Stimulated activated CD4-positive, alpha-beta T cell treated with anti-CD3 and anti-CD28 coated beads, Interleukin-2, amount 100 ng/mL, for 4 hours (primary cell): ENCODE results near the gene MTHFD1L.
"Not testable (repeated sequence)": the region's sequence is repeated elsewhere in the genome, so short reads cannot be mapped to it uniquely, and the experiment has no call there.

Experiments used
- DNase-seq: peaks from one replicate; pipeline ENCODE4 v3.0.0-alpha.2; 2020; ENCODE audit warnings: low read depth

The MTHFD1L gene

DNA sequence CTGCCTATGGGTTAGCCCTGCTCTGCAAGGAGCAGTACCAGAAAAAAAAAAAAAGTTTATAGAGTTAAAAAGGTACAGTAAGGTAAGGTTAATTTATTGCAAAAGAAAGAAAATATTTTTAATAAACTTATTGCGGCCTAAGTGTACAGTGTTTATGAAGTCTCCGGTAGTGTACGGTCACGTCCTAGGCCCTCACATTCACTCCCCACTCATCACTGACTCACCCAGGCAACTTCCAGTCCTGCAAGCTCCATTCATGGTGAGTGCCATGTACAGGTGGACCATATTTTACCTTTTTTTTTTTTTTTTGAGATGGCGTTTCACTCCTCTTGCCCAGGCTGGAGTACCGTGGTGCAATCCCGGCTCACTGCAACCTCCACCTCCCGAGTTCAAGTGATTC, 258.1 kb downstream of the MTHFD1L start:
- not testable (repeated sequence) for DNase-seq

DNA sequence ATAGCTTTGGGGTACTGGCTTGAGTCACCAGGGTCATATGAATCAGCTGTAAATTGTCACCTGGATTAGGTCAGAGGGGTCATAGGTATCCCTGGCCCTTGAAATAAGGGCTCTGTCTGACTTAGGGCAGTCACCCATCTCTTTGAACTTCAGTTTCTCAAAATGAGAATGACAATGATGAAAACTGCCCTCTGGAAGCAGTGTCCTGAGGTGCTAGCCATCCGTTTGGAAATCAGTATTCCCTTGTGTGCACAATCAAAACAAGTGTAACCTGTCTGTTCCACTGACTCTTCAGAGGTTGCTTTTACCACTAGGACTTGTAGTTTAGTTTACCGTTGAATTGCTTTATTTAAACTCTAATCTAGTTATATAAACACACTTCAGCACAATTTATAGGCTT, 259.7 kb downstream of the MTHFD1L start:
- DNase-seq: not testable (repeated sequence)

DNA sequence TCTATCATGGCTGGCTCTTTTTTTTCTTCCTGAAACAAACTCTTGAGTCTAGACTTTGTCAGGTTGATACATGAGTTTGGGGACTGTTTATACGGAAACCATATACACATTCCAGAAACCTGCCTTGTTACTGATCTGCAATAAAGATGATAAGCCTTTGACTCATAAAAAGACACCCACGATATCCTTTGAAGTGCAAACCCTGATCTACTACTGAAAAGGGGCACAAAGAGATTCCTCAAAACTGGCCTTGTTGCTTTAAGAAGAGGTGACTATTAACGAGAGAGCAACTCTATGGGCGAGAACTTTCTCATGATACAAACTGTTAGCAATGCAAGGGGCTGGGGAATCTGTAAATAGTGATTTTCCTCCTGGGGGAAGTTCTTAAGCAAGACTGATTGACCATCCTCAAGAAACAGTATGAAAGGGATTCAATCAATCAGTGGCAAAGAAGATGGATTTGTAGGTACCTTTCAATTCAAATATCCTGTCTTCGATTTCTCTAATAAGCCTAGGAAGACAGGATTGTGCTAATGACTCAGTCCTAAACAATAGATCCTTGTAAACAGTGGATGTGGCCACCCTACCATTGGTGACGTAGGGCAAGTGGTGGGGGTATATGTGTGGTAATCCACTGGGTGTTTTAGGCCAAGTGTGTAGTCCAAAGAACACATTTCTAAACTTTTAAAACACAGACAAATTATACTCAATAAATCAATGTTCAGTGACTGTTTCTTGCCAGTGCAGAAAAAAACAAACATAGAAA, 260.3 kb downstream of the MTHFD1L start:
- not testable (repeated sequence) for DNase-seq

DNA sequence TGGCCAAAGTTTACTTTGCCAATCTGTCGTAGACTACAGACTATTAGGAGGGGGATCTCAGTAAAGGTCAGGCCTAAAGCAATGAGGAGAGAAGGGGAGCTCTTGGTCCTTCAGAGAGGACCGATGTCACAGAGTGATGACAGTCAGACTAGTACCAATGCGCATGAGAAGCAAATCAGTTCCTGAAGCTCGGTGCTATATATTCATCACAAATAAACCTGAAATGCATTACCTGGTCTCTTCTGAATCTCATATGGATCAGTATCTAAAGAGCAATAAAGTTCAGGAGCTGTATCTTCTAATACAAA, 260.9 kb downstream of the MTHFD1L start:
- not testable (repeated sequence) for DNase-seq

DNA sequence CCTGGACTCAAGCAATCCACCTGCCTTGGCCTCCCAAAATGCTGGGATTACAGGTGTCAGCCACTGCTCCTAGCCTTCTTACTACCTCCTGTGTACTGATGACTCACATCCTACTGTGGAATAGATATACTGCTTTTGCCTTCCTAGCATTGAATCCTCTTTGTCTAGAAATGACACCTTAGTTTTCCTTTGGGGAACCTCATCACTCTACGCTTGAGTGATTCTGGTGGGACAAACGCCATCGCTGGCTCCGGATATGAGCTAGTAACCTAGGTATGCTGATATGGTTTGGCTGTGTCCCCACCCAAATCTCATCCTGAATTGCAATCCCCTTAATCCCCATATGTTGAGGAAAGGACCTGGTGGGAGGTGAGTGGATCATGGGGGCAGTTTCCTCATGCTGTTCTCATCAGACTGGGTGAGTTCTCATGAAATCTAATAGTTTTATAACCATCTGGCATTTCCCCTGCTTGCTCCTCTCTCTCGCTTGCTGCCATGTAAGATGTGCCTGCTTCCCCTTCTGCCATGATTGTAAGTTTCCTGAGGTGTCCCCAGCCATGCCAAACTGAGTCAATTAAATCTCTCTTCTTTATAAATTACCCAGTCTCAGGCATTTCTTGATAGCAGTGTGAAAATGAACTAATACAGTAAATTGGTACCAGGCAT, 261.8 kb downstream of the MTHFD1L start:
- DNase-seq: not testable (repeated sequence)

- no peak for DNase-seq
Observed at GRCh38 chr6:151128763-151129370, 263.4 kb downstream of the MTHFD1L start.

DNA sequence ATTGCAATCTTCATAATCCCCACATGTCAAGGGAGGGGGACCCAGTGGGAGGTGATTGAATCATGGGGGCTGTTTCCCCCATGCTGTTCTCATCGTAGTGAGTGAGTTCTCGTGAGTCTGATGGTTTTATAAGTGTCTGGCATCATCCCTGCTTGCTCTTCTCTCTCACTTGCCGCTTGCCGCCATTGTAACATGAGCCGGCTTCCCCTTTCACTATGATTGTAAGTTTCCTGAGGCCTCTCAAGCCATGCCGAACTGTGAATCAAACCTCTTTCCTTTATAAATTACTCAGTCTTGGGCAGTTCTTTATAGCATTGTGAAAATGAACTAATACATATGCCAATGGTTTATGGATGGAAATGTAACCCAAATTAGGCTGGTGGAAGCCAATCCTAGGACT, 264.8 kb downstream of the MTHFD1L start:
- no peak for DNase-seq

- DNase-seq: no peak
Observed at GRCh38 chr6:151131324-151132007, 266.0 kb downstream of the MTHFD1L start.

DNA sequence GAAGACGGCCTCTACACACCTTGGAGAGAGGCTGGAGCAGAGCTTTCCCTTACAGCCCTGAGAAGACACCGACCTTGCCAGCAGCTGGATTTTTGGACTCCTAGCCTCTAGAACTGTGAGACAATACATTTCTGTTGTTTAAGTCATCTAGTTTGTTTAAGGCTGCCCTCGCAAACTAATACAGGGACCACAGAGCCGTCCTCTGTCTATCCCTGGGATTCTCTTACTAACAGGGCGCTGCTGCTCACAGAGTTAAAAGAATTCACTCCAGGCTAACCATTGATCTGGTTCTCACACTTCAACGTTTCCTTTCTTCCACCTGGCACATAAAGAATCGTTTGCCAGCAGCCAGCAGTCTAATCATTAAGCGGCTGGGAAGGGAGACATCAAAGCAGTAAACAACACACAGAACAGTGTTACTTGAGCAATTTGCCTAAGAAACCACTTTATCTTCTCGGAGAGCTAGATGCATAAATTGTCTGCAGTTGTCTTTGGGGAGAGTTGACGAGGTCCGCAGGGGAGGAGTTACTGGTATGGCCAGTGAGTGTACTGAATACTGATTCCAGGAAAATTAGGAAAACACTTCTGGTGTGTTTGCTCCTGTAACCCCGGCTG, 270.7 kb downstream of the MTHFD1L start:
- DNase-seq: no peak

DNA sequence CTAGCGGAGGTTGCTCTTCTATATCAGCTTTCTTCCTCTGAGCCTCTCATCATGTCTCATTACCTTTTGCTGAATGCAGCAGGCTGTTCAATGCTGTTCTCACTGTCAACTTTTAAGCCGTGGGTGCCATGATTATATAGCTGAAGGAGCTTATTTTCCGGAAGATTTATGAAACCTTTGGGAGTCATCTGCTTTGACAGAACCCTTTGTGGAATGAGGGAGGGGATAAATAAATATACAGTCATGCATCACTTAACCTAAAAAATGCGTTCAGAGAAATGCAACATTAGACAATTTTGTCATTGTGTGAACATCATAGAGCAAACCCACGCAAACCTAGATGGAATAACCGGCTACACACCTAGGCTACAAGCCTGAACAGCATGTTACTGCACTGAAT, 272.0 kb downstream of the MTHFD1L start:
- no peak for DNase-seq

DNA sequence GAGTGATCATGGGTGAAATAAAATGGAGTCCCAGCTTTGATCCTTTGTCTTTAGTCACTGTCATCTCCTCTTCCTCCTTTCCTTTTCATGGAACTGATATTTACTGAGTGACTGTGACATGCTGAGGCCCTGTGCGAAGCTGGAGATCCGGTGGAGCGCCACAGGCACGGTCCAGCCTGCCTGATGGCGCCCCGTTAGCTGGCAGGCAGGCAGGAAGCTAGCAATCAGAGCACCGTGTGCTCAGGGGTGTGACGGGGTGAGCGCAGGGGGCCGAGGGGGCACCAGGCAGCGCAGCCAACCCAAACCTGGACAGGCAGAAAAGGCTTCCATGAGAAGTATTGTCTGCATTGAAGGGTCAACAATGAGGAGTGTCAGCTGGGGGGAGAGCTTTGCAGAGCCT, 274.0 kb downstream of the MTHFD1L start:
- no peak for DNase-seq

DNA sequence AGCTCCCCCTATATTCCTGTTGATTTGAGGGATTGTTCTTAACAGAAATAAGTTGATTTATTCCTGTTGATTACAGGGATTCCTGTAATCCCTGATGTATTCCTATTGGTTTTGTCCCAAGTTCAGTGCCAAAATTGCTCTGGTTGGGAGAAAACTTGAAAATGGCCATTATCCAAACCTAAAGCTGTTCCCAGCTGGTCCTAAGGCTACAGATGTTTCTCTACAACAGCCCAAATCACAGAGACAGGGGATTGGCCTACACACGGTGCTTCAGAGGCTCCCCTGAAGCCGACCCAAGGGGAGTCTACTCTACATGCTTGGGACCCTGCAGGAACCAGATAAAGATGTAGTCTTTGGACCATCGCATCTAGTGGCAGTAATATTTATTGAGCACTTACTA, 275.3 kb downstream of the MTHFD1L start:
- DNase-seq: no peak

GRCh38 chr6:151141685-151142084, 276.2 kb downstream of the MTHFD1L start:
- DNase-seq: no peak

DNA sequence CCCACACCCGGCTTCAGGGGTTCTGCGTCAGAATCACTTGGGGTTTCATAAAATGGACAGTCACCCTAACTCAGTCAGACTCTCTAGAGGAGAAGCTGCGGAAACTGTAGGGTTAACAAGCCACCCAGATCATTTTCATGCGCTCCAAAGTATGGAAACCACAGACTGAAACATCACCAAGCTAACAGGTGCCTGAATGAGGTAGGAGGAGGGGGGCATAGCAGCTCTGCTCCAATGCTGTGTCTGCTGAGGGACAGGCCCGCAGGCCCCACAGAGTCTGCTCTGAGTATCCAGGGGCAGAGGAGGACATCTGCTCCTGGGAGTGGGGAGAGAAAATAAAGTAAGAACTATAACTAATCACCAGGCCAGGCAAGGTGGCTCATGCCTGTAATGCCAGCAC, 277.2 kb downstream of the MTHFD1L start:
- DNase-seq: no peak

DNA sequence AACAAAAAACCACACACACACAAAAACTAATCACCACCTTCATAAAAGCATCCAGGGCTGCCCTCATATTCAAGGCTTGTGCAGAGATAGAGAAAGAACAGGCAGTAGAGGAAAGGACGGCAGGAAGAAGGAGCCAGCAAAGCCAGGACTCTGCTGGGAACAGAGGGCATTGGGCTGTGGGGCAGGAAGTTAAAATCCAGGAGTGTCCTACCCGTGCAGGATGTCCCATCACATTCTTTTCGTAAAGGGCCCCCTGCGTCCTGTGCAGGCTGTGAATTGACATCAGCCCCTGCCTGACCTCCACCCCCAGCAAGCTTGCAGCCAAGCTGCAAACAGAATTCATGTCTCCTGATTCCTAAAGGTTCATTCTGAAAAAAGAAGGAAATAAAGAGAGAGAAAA, 277.8 kb downstream of the MTHFD1L start:
- no peak for DNase-seq

- DNase-seq: no peak
Observed at GRCh38 chr6:151143806-151144205, 278.3 kb downstream of the MTHFD1L start.

- DNase-seq: no peak
Observed at GRCh38 chr6:151147118-151147832, 281.8 kb downstream of the MTHFD1L start.

DNA sequence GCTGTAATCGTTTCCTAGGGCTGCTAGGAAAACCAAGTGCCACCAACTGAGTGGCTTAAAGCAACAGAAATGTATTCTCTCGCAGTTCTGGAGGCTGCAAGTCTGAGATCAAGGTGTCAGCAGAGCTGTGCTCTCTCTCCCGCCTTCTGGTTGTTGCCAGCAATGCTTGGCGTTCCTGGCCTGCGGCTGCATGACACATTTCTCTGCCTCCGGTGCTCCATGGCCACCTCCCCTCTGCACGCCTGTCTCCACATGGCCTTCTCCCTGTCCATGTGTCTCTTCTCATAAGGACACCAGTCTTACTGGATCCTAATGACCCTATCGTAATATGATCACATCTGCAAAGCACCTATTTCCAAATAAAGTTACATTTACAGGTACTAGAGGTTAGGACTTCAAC, 282.6 kb downstream of the MTHFD1L start:
- DNase-seq: no peak

GRCh38 chr6:151149793-151150192, 284.3 kb downstream of the MTHFD1L start:
- no peak for DNase-seq
